Hepatocyte (in vitro differentiated cells): Measurements from ENCODE around the gene GEMIN5. TPM values are rescaled to one million over a fixed set of nuclear protein-coding genes. Genes with fewer than 3 reads are reported as not detected.
A peak's percentile ranks its signal among the peaks of the same experiment; 100 is the strongest.

Source experiments
- DNase-seq: peaks from one replicate; pipeline ENCODE4 v3.0.0-alpha.2; 2016; ENCODE audit warnings: low spot score
- H2AFZ ChIP-seq: fragments of 200-600 bp; sonication (generic); 2 replicates; pipeline ENCODE4 v1.6.0; 2016; ENCODE audit warnings: antibody characterized with exemption, mild to moderate bottlenecking
- H3K27ac ChIP-seq: fragments of 200-600 bp; sonication (generic); 2 replicates; pipeline ENCODE4 v1.5.1; 2016; ENCODE audit warnings: mild to moderate bottlenecking
- H3K27me3 ChIP-seq: fragments of 200-600 bp; sonication (generic); 2 replicates; pipeline ENCODE4 v1.6.1; 2016
- H3K36me3 ChIP-seq: fragments of 200-600 bp; sonication (generic); replicated peaks from 2 replicates; pipeline ENCODE4 v1.5.1; 2016; ENCODE audit warnings: low read depth; ENCODE audit not compliant: insufficient read depth
- H3K4me1 ChIP-seq: fragments of 200-600 bp; sonication (generic); 2 replicates; pipeline ENCODE4 v1.5.1; 2016; ENCODE audit warnings: mild to moderate bottlenecking, moderate library complexity; ENCODE audit not compliant: insufficient read depth
- H3K4me2 ChIP-seq: fragments of 200-600 bp; sonication (generic); 2 replicates; pipeline ENCODE4 v1.6.0; 2016
- H3K4me3 ChIP-seq: fragments of 200-600 bp; sonication (generic); 2 replicates; pipeline ENCODE4 v1.5.1; 2016; ENCODE audit warnings: mild to moderate bottlenecking
- H3K79me2 ChIP-seq: fragments of 200-600 bp; sonication (generic); 2 replicates; pipeline ENCODE4 v1.6.0; 2017; ENCODE audit warnings: mild to moderate bottlenecking
- H3K9me2 ChIP-seq: fragments of 200-600 bp; sonication (generic); replicated peaks from 2 replicates; pipeline ENCODE4 v1.6.0; 2017; ENCODE audit warnings: mild to moderate bottlenecking; ENCODE audit not compliant: insufficient read depth
- H3K9me3 ChIP-seq: fragments of 200-600 bp; sonication (generic); 2 replicates; pipeline ENCODE4 v1.5.1; 2016; ENCODE audit warnings: low read depth, mild to moderate bottlenecking
- H4K20me1 ChIP-seq: fragments of 200-600 bp; sonication (generic); 2 replicates; pipeline ENCODE4 v1.6.0; 2016; ENCODE audit warnings: mild to moderate bottlenecking; ENCODE audit not compliant: insufficient read depth, poor library complexity, severe bottlenecking
- CTCF ChIP-seq: fragments of 200-600 bp; sonication (generic); IDR thresholded peaks from 2 replicates; pipeline ENCODE4 v1.5.1; 2016; ENCODE audit warnings: antibody characterized with exemption, mild to moderate bottlenecking; ENCODE audit not compliant: poor library complexity
- EZH2 ChIP-seq: fragments of 200-600 bp; sonication (generic); IDR thresholded peaks from 2 replicates; pipeline ENCODE4 v1.6.1; 2016; ENCODE audit warnings: antibody characterized with exemption, mild to moderate bottlenecking, borderline replicate concordance
- EZH2phosphoT487 ChIP-seq: fragments of 200-600 bp; sonication (generic); IDR thresholded peaks from one replicate; pipeline ENCODE4 v1.6.1; 2018; ENCODE audit warnings: antibody characterized with exemption, mild to moderate bottlenecking, low read depth, moderate library complexity; ENCODE audit not compliant: unreplicated experiment, severe bottlenecking
- WGBS: methylation state at CpG from one replicate; pipeline ENCODE4 v1.1.6; 2016; ENCODE audit warnings: low lambda C conversion rate; ENCODE audit errors: missing lambda C conversion rate; 5-methylcytosine and 5-hydroxymethylcytosine counted together
- polyA plus RNA-seq: library from polyadenylated mRNA; unstranded; fragments of >200 nt; fragmentation: Nextera tagmentation; extraction: Ambion mirVana; gene quantifications from 2 replicates; pipeline ENCODE4 v1.2.1, GENCODE V29; 2016
- total RNA-seq: library from RNA; depleted of rRNA; stranded (reverse); fragments of >200 nt; gene quantifications from 2 replicates; pipeline ENCODE4 v1.2.3, GENCODE V29; 2014

GEMIN5 gene
- total and polyA plus RNA-seq, 2 experiments from 2014 or later, result 6.2 to 12.1 TPM

- H3K9me2 ChIP-seq, result no peaks in the 10 kb centered on the region
- H3K27me3 ChIP-seq, result no peaks in the 10 kb centered on the region
- no peaks in the 10 kb centered on the region for H3K9me3 ChIP-seq
- H2AFZ ChIP-seq, result no peak overlapping the region
- 94% methylated on average over 14 of the region's 14 CpGs for WGBS
- H3K36me3 ChIP-seq, result no peaks in the 10 kb centered on the region
- no peak overlapping the region for H3K4me3 ChIP-seq
- DNase-seq, result no peak
- H3K27ac ChIP-seq, result no peak overlapping the region
- no peaks in the 10 kb centered on the region for H3K4me1 ChIP-seq
- H3K79me2 ChIP-seq, result no peaks in the 10 kb centered on the region
- H4K20me1 ChIP-seq, result no peaks in the 10 kb centered on the region
- no peak overlapping the region for H3K4me2 ChIP-seq
- TF ChIP-seq EZH2phosphoT487, result no peak
- TF ChIP-seq CTCF, result no peak
- TF ChIP-seq EZH2, result no peak
Observed at GRCh38 chr5:154878642-154879335, 59.2 kb downstream of the GEMIN5 start.

- no peak overlapping the region for H2AFZ ChIP-seq
- H3K27me3 ChIP-seq, result no peaks in the 10 kb centered on the region
- H3K79me2 ChIP-seq, result peaks cover 7% of the 10 kb centered on the region
- TF ChIP-seq EZH2, result no peak
- TF ChIP-seq EZH2phosphoT487, result no peak
- no peak for DNase-seq
- no peak overlapping the region for H3K4me3 ChIP-seq
- H3K36me3 ChIP-seq, result peaks cover 7% of the 10 kb centered on the region
- no peaks in the 10 kb centered on the region for H3K9me3 ChIP-seq
- no peaks in the 10 kb centered on the region for H4K20me1 ChIP-seq
- peak overlapping the region; percentile 49 for H3K27ac ChIP-seq
- WGBS, result 73% methylated on average over 5 of the region's 5 CpGs
- no peaks in the 10 kb centered on the region for H3K4me1 ChIP-seq
- no peaks in the 10 kb centered on the region for H3K9me2 ChIP-seq
- H3K4me2 ChIP-seq, result no peak overlapping the region
Observed at GRCh38 chr5:154873791-154874331, 64.2 kb downstream of the GEMIN5 start.

GRCh38 chr5:154871734-154872133, 66.3 kb downstream of the GEMIN5 start:
- H3K4me2 ChIP-seq, result no peak overlapping the region
- TF ChIP-seq EZH2, result no peak
- no peak for TF ChIP-seq EZH2phosphoT487
- TF ChIP-seq CTCF, result no peak

GRCh38 chr5:154868702-154869101, 69.3 kb downstream of the GEMIN5 start:
- TF ChIP-seq CTCF, result peak; percentile 19
- TF ChIP-seq EZH2phosphoT487, result no peak
- TF ChIP-seq EZH2, result no peak
- Histone ChIP-seq H3K27ac (no peak overlapping the region), H3K4me2 (no peak overlapping the region), H3K79me2 (peaks cover 48% of the 10 kb centered on the region), H3K4me1 (no peaks in the 10 kb centered on the region), H3K4me3 (no peak overlapping the region), H3K9me3 (no peaks in the 10 kb centered on the region), H3K27me3 (no peaks in the 10 kb centered on the region), H4K20me1 (peaks cover 3% of the 10 kb centered on the region), H3K36me3 (peaks cover 7% of the 10 kb centered on the region), H2AFZ (no peak overlapping the region), H3K9me2 (no peaks in the 10 kb centered on the region)
- WGBS, result 92% methylated on average over 5 of the region's 5 CpGs
- peak; percentile 20 for DNase-seq

More at GRCh38 chr5:154871734-154872133, 66.3 kb downstream of the GEMIN5 start:
- WGBS, result 91% methylated on average over 4 of the region's 4 CpGs
- no peak for DNase-seq
- H3K9me2 ChIP-seq, result no peaks in the 10 kb centered on the region
- H4K20me1 ChIP-seq, result no peaks in the 10 kb centered on the region
- H3K27ac ChIP-seq, result no peak overlapping the region
- no peak overlapping the region for H2AFZ ChIP-seq
- H3K4me3 ChIP-seq, result no peak overlapping the region
- H3K27me3 ChIP-seq, result no peaks in the 10 kb centered on the region
- H3K4me1 ChIP-seq, result no peaks in the 10 kb centered on the region
- no peaks in the 10 kb centered on the region for H3K9me3 ChIP-seq
- peaks cover 19% of the 10 kb centered on the region for H3K79me2 ChIP-seq
- H3K36me3 ChIP-seq, result peaks cover 7% of the 10 kb centered on the region
